ENCODE results near the gene RELB. TPM values are rescaled to one million over a fixed set of nuclear protein-coding genes. Genes with fewer than 3 reads are reported as not detected.
A peak's percentile ranks its signal among the peaks of the same experiment; 100 is the strongest.

RELB gene
- total and polyA plus RNA-seq, 2 donors (not counting 3 experiments of a cell fraction or from before 2014, with no cell fraction given): 13.2 to 14.4 TPM

GRCh38 chr19:45038931-45039893 is 37.9 kb downstream of the RELB start, which contains the start of gene CLASRP:
Gene CLASRP, plus strand, starts transcription at chr19:45039045. Its CDS starts 1,168 bp downstream, at chr19:45040213.
- POLR2A ChIA-PET: interaction anchor here (0.5 to 1.0 kb wide), 5 partner anchors 12 to 124 kb away, joined by 3 to 7 read pairs (median 3); partner anchors contain the start of gene CLPTM1
- Histone ChIP-seq H3K36me3 (ENCODE audit: control insufficient read depth in 2 of 2, extremely low read depth in 1 of 2, insufficient read depth in 2 of 2, low read length in 2 of 2) (peaks cover 0 to 33% of the 10 kb centered on the region in 2 experiments), H4K20me1 (replicated peaks; ENCODE audit: control insufficient read depth, extremely low read depth, insufficient read depth, low read length) (peaks cover 3% of the 10 kb centered on the region), H3K4me2 (ENCODE audit: insufficient read depth, low read length) (peak within 1 kb of the TSS; percentile 89), H3K9ac (replicated peaks; ENCODE audit: extremely low read depth, insufficient read depth, low read length) (peak within 1 kb of the TSS; percentile 83), H3K9me1 (replicated peaks; ENCODE audit: control insufficient read depth, extremely low read depth, insufficient read depth, low read length) (no peaks in the 10 kb centered on the region), H3K9me3 (replicated peaks; ENCODE audit: control insufficient read depth, insufficient read depth, low read length) (no peaks in the 10 kb centered on the region), H3K27ac (ENCODE audit: insufficient read depth, low read depth, low read length) (peak within 1 kb of the TSS; percentile 74), H3K79me2 (ENCODE audit: control insufficient read depth, insufficient read depth, low read length) (peaks cover 36% of the 10 kb centered on the region), H3K4me3 (replicated peaks in 1 of 3; ENCODE audit: insufficient read depth in 1 of 3, low read depth in 1 of 3, low read length in 3 of 3) (peak within 1 kb of the TSS; percentile 55 to 95 (median 69)), H3K4me1 (ENCODE audit: control insufficient read depth, extremely low read depth, insufficient read depth, low read length) (peaks cover 11% of the 10 kb centered on the region), H2AFZ (ENCODE audit: low read depth, low read length) (peak within 1 kb of the TSS; percentile 80), H3K27me3 (ENCODE audit: control insufficient read depth in 2 of 2, insufficient read depth in 2 of 2, low read length in 2 of 2) (no peaks in the 10 kb centered on the region)
- CTCF ChIA-PET: interaction anchor here (1.1 to 3.2 kb wide), 6 partner anchors 12 to 52 kb away, joined by 3 to 23 read pairs (median 5); no protein-coding TSS in a partner anchor
- BruUV-seq (replicated peaks): TSS peak; percentile 38
- dilution Hi-C loops (cut with MboI; ENCODE audit: extremely low pct_ligation_motif_present, low sequenced_read_pairs) (no loop called here), intact Hi-C loops (cut with micrococcal nuclease) (loop anchor here (1.0 to 5.0 kb wide), 2 partner anchors 37 to 38 kb away; partner anchors contain the start of genes GEMIN7 and ZNF296)
- TF ChIP-seq MYC (IDR thresholded peaks at IDR 0.05; ENCODE audit: low read depth, low read length): no peak
- TF ChIP-seq POLR2A (IDR thresholded peaks at IDR 0.05; ENCODE audit: low read depth, low read length): peak; percentile 91
- peak; percentile 91 for TF ChIP-seq POLR2AphosphoS5 (IDR thresholded peaks at IDR 0.05; ENCODE audit: insufficient read depth, low read depth, low read length)
- DNase-seq (ENCODE audit: low read depth, low spot score) (peak; percentile 85), FAIRE-seq (peak; percentile 96)

DNA sequence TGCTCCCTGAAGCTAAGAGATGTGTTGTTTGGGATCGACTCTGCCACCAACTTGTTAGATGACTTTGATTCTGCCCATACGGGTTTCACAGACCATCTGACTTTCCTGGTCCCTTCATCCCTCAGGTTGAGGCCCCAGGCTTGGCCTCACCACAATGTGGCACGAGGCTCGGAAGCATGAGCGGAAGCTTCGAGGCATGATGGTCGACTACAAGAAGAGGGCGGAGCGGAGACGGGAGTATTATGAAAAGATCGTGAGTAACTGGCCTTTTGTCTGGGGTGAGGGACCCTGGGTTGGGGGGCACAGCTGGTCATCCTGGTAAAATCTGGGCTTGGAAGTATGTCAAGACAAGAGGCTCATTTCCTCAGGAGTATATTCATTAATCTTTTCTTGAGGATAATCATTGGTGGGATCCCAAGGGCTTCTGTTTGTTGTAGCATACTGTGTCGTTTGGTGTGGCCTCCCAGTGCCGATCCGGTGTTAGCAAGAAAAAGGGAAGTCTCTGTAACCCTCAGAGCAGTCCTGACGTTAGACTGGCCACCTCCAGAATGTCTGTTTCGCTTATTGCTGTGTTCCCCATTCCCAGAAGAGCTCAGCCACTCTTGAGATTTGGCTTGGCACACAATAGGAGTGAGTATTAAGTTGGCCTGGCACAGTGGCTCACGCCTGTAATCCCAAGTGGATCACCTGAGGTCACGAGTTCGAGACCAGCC is 39.0 kb downstream of the RELB start:
- no peak overlapping the region for H2AFZ ChIP-seq (ENCODE audit: low read depth, low read length)
- peaks cover 11% of the 10 kb centered on the region for H3K4me1 ChIP-seq (ENCODE audit: control insufficient read depth, extremely low read depth, insufficient read depth, low read length)
- H3K9ac ChIP-seq (replicated peaks; ENCODE audit: extremely low read depth, insufficient read depth, low read length): peak overlapping the region; percentile 83
- no peak for DNase-seq (ENCODE audit: low read depth, low spot score)
- H3K27ac ChIP-seq (ENCODE audit: insufficient read depth, low read depth, low read length): no peak overlapping the region
- no peaks in the 10 kb centered on the region for H3K9me1 ChIP-seq (replicated peaks; ENCODE audit: control insufficient read depth, extremely low read depth, insufficient read depth, low read length)
- peak overlapping the region; percentile 89 for H3K4me2 ChIP-seq (ENCODE audit: insufficient read depth, low read length)
- BruUV-seq (replicated peaks): no TSS peak
- FAIRE-seq: no peak
- ChIA-PET POLR2A (no interaction called here), CTCF (interaction anchor here (0.7 to 3.2 kb wide), 5 partner anchors 19 to 51 kb away, joined by 3 to 23 read pairs (median 4); no protein-coding TSS in a partner anchor)
- H4K20me1 ChIP-seq (replicated peaks; ENCODE audit: control insufficient read depth, extremely low read depth, insufficient read depth, low read length): peaks cover 3% of the 10 kb centered on the region
- no peak for TF ChIP-seq POLR2A (IDR thresholded peaks at IDR 0.05; ENCODE audit: low read depth, low read length)
- no peak for TF ChIP-seq JUN (IDR thresholded peaks at IDR 0.05; ENCODE audit: borderline replicate concordance, insufficient read depth, insufficient read length, low read depth)
- TF ChIP-seq FOS (IDR thresholded peaks at IDR 0.05; ENCODE audit: borderline replicate concordance, insufficient read depth, low read length): no peak
- TF ChIP-seq CTCF (IDR thresholded peaks at IDR 0.05; ENCODE audit: extremely low read depth in 1 of 2, insufficient read depth in 1 of 2, low read depth in 1 of 2, low read length in 2 of 2): no peak
- no peak for TF ChIP-seq MYC (IDR thresholded peaks at IDR 0.05; ENCODE audit: low read depth, low read length)
- TF ChIP-seq MAX (IDR thresholded peaks at IDR 0.05; ENCODE audit: insufficient read depth, insufficient read length): no peak
- no peak for TF ChIP-seq GATA2 (IDR thresholded peaks at IDR 0.05; ENCODE audit: insufficient read depth, insufficient read length, low read depth, low read length)
- TF ChIP-seq POLR2AphosphoS5 (IDR thresholded peaks at IDR 0.05; ENCODE audit: insufficient read depth, low read depth, low read length): no peak
- TF ChIP-seq EZH2 (IDR thresholded peaks at IDR 0.05; ENCODE audit: borderline replicate concordance, low read depth, low read length, severe bottlenecking): no peak
- dilution Hi-C loops (cut with MboI; ENCODE audit: extremely low pct_ligation_motif_present, low sequenced_read_pairs): no loop called here
- peak overlapping the region in 1 of 3 experiments; percentile 69 for H3K4me3 ChIP-seq (replicated peaks in 1 of 3; ENCODE audit: insufficient read depth in 1 of 3, low read depth in 1 of 3, low read length in 3 of 3)
- H3K36me3 ChIP-seq (ENCODE audit: control insufficient read depth in 2 of 2, extremely low read depth in 1 of 2, insufficient read depth in 2 of 2, low read length in 2 of 2): peaks cover 5 to 34% of the 10 kb centered on the region in 2 experiments
- no peaks in the 10 kb centered on the region for H3K9me3 ChIP-seq (replicated peaks; ENCODE audit: control insufficient read depth, insufficient read depth, low read length)
- intact Hi-C loops (cut with micrococcal nuclease): no loop called here
- H3K79me2 ChIP-seq (ENCODE audit: control insufficient read depth, insufficient read depth, low read length): peaks cover 46% of the 10 kb centered on the region
- no peaks in the 10 kb centered on the region for H3K27me3 ChIP-seq (ENCODE audit: control insufficient read depth in 2 of 2, insufficient read depth in 2 of 2, low read length in 2 of 2)
